ENCODE results near the gene TET1. TPM values are rescaled to one million over a fixed set of nuclear protein-coding genes. Genes with fewer than 3 reads are reported as not detected.
"Not testable (repeated sequence)": the region's sequence is repeated elsewhere in the genome, so short reads cannot be mapped to it uniquely, and the experiment has no call there.

Gene TET1
- total RNA-seq, 1 donor from 2014 or later = 15.1 TPM

GRCh38 chr10:68603766-68604165 lies 43.6 kb downstream of the TET1 start:
- H3K36me3 ChIP-seq (ENCODE audit: control insufficient read depth in 3 of 3, insufficient read depth in 3 of 3, low read length in 3 of 3) = peaks cover 0 to 7% (median 0%) of the 10 kb centered on the region in 3 donors
- no peak overlapping the region for H3K4me3 ChIP-seq (ENCODE audit: low read length in 3 of 3)
- H3K9me3 ChIP-seq (ENCODE audit: control insufficient read depth in 3 of 3, low read length in 3 of 3) = no peaks in the 10 kb centered on the region
- H3K4me1 ChIP-seq (ENCODE audit: control insufficient read depth in 3 of 3, insufficient read depth in 3 of 3, low read length in 3 of 3) = peaks cover 14 to 32% (median 21%) of the 10 kb centered on the region in 3 donors
- no peak overlapping the region for H3K27ac ChIP-seq (ENCODE audit: low read depth, low read length)
- H3K27me3 ChIP-seq (ENCODE audit: control insufficient read depth in 3 of 3, insufficient read depth in 3 of 3, low read length in 3 of 3) = no peaks in the 10 kb centered on the region
- H3K9ac ChIP-seq (ENCODE audit: low read depth in 1 of 3, low read length in 3 of 3) = no peak overlapping the region

GRCh38 chr10:68604441-68604840 lies 44.3 kb downstream of the TET1 start:
- H3K9ac ChIP-seq (ENCODE audit: low read depth in 1 of 3, low read length in 3 of 3) = no peak overlapping the region
- H3K4me1 ChIP-seq (ENCODE audit: control insufficient read depth in 3 of 3, insufficient read depth in 3 of 3, low read length in 3 of 3) = peaks cover 8 to 25% (median 15%) of the 10 kb centered on the region in 3 donors
- no peak overlapping the region for H3K4me3 ChIP-seq (ENCODE audit: low read length in 3 of 3)
- no peaks in the 10 kb centered on the region for H3K27me3 ChIP-seq (ENCODE audit: control insufficient read depth in 3 of 3, insufficient read depth in 3 of 3, low read length in 3 of 3)
- peaks cover 0 to 7% (median 0%) of the 10 kb centered on the region in 3 donors for H3K36me3 ChIP-seq (ENCODE audit: control insufficient read depth in 3 of 3, insufficient read depth in 3 of 3, low read length in 3 of 3)
- H3K9me3 ChIP-seq (ENCODE audit: control insufficient read depth in 3 of 3, low read length in 3 of 3) = no peaks in the 10 kb centered on the region
- H3K27ac ChIP-seq (ENCODE audit: low read depth, low read length) = no peak overlapping the region

GRCh38 chr10:68606918-68607317 lies 46.8 kb downstream of the TET1 start:
- Histone ChIP-seq H3K36me3 (ENCODE audit: control insufficient read depth in 3 of 3, insufficient read depth in 3 of 3, low read length in 3 of 3) (peaks cover 0 to 7% (median 0%) of the 10 kb centered on the region in 3 donors), H3K9ac (ENCODE audit: low read depth in 1 of 3, low read length in 3 of 3) (no peak overlapping the region), H3K27me3 (ENCODE audit: control insufficient read depth in 3 of 3, insufficient read depth in 3 of 3, low read length in 3 of 3) (no peaks in the 10 kb centered on the region), H3K27ac (ENCODE audit: low read depth, low read length) (no peak overlapping the region), H3K9me3 (ENCODE audit: control insufficient read depth in 3 of 3, low read length in 3 of 3) (no peaks in the 10 kb centered on the region), H3K4me1 (ENCODE audit: control insufficient read depth in 3 of 3, insufficient read depth in 3 of 3, low read length in 3 of 3) (peaks cover 0 to 5% (median 2%) of the 10 kb centered on the region in 3 donors), H3K4me3 (ENCODE audit: low read length in 3 of 3) (no peak overlapping the region)

- not testable (repeated sequence) for H3K4me3 ChIP-seq (ENCODE audit: low read length in 3 of 3); H3K4me1 ChIP-seq (ENCODE audit: control insufficient read depth in 3 of 3, insufficient read depth in 3 of 3, low read length in 3 of 3); H3K9ac ChIP-seq (ENCODE audit: low read depth in 1 of 3, low read length in 3 of 3); H3K9me3 ChIP-seq (ENCODE audit: control insufficient read depth in 3 of 3, low read length in 3 of 3); H3K36me3 ChIP-seq (ENCODE audit: control insufficient read depth in 3 of 3, insufficient read depth in 3 of 3, low read length in 3 of 3); H3K27ac ChIP-seq (ENCODE audit: low read depth, low read length); H3K27me3 ChIP-seq (ENCODE audit: control insufficient read depth in 3 of 3, insufficient read depth in 3 of 3, low read length in 3 of 3)
Measured at GRCh38 chr10:68610023-68610422, 49.9 kb downstream of the TET1 start.

GRCh38 chr10:68611227-68611626 lies 51.1 kb downstream of the TET1 start:
- no peaks in the 10 kb centered on the region for H3K27me3 ChIP-seq (ENCODE audit: control insufficient read depth in 3 of 3, insufficient read depth in 3 of 3, low read length in 3 of 3)
- H3K9ac ChIP-seq (ENCODE audit: low read depth in 1 of 3, low read length in 3 of 3) = no peak overlapping the region
- H3K4me3 ChIP-seq (ENCODE audit: low read length in 3 of 3) = no peak overlapping the region
- H3K27ac ChIP-seq (ENCODE audit: low read depth, low read length) = no peak overlapping the region
- peaks cover 3 to 5% (median 5%) of the 10 kb centered on the region in 3 donors for H3K4me1 ChIP-seq (ENCODE audit: control insufficient read depth in 3 of 3, insufficient read depth in 3 of 3, low read length in 3 of 3)
- no peaks in the 10 kb centered on the region for H3K36me3 ChIP-seq (ENCODE audit: control insufficient read depth in 3 of 3, insufficient read depth in 3 of 3, low read length in 3 of 3)
- H3K9me3 ChIP-seq (ENCODE audit: control insufficient read depth in 3 of 3, low read length in 3 of 3) = no peaks in the 10 kb centered on the region

- not testable (repeated sequence) for H3K27me3 ChIP-seq (ENCODE audit: control insufficient read depth in 3 of 3, insufficient read depth in 3 of 3, low read length in 3 of 3); H3K27ac ChIP-seq (ENCODE audit: low read depth, low read length); H3K9me3 ChIP-seq (ENCODE audit: control insufficient read depth in 3 of 3, low read length in 3 of 3); H3K4me3 ChIP-seq (ENCODE audit: low read length in 3 of 3); H3K4me1 ChIP-seq (ENCODE audit: control insufficient read depth in 3 of 3, insufficient read depth in 3 of 3, low read length in 3 of 3); H3K36me3 ChIP-seq (ENCODE audit: control insufficient read depth in 3 of 3, insufficient read depth in 3 of 3, low read length in 3 of 3); H3K9ac ChIP-seq (ENCODE audit: low read depth in 1 of 3, low read length in 3 of 3)
Measured at GRCh38 chr10:68613974-68614373, 53.8 kb downstream of the TET1 start.

- not testable (repeated sequence) for H3K36me3 ChIP-seq (ENCODE audit: control insufficient read depth in 3 of 3, insufficient read depth in 3 of 3, low read length in 3 of 3); H3K9ac ChIP-seq (ENCODE audit: low read depth in 1 of 3, low read length in 3 of 3); H3K4me3 ChIP-seq (ENCODE audit: low read length in 3 of 3); H3K9me3 ChIP-seq (ENCODE audit: control insufficient read depth in 3 of 3, low read length in 3 of 3); H3K4me1 ChIP-seq (ENCODE audit: control insufficient read depth in 3 of 3, insufficient read depth in 3 of 3, low read length in 3 of 3); H3K27ac ChIP-seq (ENCODE audit: low read depth, low read length); H3K27me3 ChIP-seq (ENCODE audit: control insufficient read depth in 3 of 3, insufficient read depth in 3 of 3, low read length in 3 of 3)
Measured at GRCh38 chr10:68617691-68618090, 57.6 kb downstream of the TET1 start.

- H3K9me3 ChIP-seq (ENCODE audit: control insufficient read depth in 3 of 3, low read length in 3 of 3) = no peaks in the 10 kb centered on the region
- peaks cover 3 to 5% (median 5%) of the 10 kb centered on the region in 3 donors for H3K4me1 ChIP-seq (ENCODE audit: control insufficient read depth in 3 of 3, insufficient read depth in 3 of 3, low read length in 3 of 3)
- no peak overlapping the region for H3K9ac ChIP-seq (ENCODE audit: low read depth in 1 of 3, low read length in 3 of 3)
- H3K27ac ChIP-seq (ENCODE audit: low read depth, low read length) = no peak overlapping the region
- no peaks in the 10 kb centered on the region for H3K27me3 ChIP-seq (ENCODE audit: control insufficient read depth in 3 of 3, insufficient read depth in 3 of 3, low read length in 3 of 3)
- H3K36me3 ChIP-seq (ENCODE audit: control insufficient read depth in 3 of 3, insufficient read depth in 3 of 3, low read length in 3 of 3) = peaks cover 0 to 2% (median 0%) of the 10 kb centered on the region in 3 donors
- H3K4me3 ChIP-seq (ENCODE audit: low read length in 3 of 3) = no peak overlapping the region
Measured at GRCh38 chr10:68618234-68618633, 58.1 kb downstream of the TET1 start.

GRCh38 chr10:68619595-68619994 lies 59.5 kb downstream of the TET1 start:
- H3K4me3 ChIP-seq (ENCODE audit: low read length in 3 of 3) = no peak overlapping the region
- no peaks in the 10 kb centered on the region for H3K9me3 ChIP-seq (ENCODE audit: control insufficient read depth in 3 of 3, low read length in 3 of 3)
- H3K27ac ChIP-seq (ENCODE audit: low read depth, low read length) = no peak overlapping the region
- H3K36me3 ChIP-seq (ENCODE audit: control insufficient read depth in 3 of 3, insufficient read depth in 3 of 3, low read length in 3 of 3) = peaks cover 0 to 2% (median 0%) of the 10 kb centered on the region in 3 donors
- H3K27me3 ChIP-seq (ENCODE audit: control insufficient read depth in 3 of 3, insufficient read depth in 3 of 3, low read length in 3 of 3) = no peaks in the 10 kb centered on the region
- H3K9ac ChIP-seq (ENCODE audit: low read depth in 1 of 3, low read length in 3 of 3) = no peak overlapping the region
- peaks cover under 1 to 1% (median under 1%) of the 10 kb centered on the region in 3 donors for H3K4me1 ChIP-seq (ENCODE audit: control insufficient read depth in 3 of 3, insufficient read depth in 3 of 3, low read length in 3 of 3)

- Histone ChIP-seq H3K9me3 (ENCODE audit: control insufficient read depth in 3 of 3, low read length in 3 of 3) (no peaks in the 10 kb centered on the region), H3K9ac (ENCODE audit: low read depth in 1 of 3, low read length in 3 of 3) (no peak overlapping the region), H3K36me3 (ENCODE audit: control insufficient read depth in 3 of 3, insufficient read depth in 3 of 3, low read length in 3 of 3) (peaks cover 0 to 2% (median 0%) of the 10 kb centered on the region in 3 donors), H3K27ac (ENCODE audit: low read depth, low read length) (no peak overlapping the region), H3K27me3 (ENCODE audit: control insufficient read depth in 3 of 3, insufficient read depth in 3 of 3, low read length in 3 of 3) (no peaks in the 10 kb centered on the region), H3K4me3 (ENCODE audit: low read length in 3 of 3) (no peak overlapping the region), H3K4me1 (ENCODE audit: control insufficient read depth in 3 of 3, insufficient read depth in 3 of 3, low read length in 3 of 3) (peaks cover 7 to 9% (median 9%) of the 10 kb centered on the region in 3 donors)
Measured at GRCh38 chr10:68625316-68625921, 65.3 kb downstream of the TET1 start.

All from skeletal muscle tissue (tissue), 4 donors.